CD4-positive, alpha-beta T cell (primary cell): ENCODE data around the gene UQCC2. TPM values are rescaled to one million over a fixed set of nuclear protein-coding genes. Genes with fewer than 3 reads are reported as not detected.

Source experiments
- ATAC-seq: fragments of 200-7000 bp; cut with Tn5 transposase; one replicate; pipeline ENCODE4 v1.10.0; 2022; ENCODE audit warnings: mild to moderate bottlenecking; ENCODE audit not compliant: poor library complexity
- CTCF ChIA-PET: fragments of 350-600 bp; sonication (Branson Sonifier 250); formaldehyde crosslinking; loops from one replicate; lab custom pipeline; 2021; ENCODE audit warnings: antibody characterized with exemption, inconsistent platforms; lab: Charles Lee
- POLR2A ChIA-PET: fragments of 350-600 bp; sonication (Branson Sonifier 250); formaldehyde crosslinking; loops from one replicate; lab custom pipeline; 2021; ENCODE audit warnings: antibody characterized with exemption, inconsistent platforms; lab: Charles Lee
- DNase-seq, 14 experiments: peaks; one replicate each; pipeline ENCODE4 v3.0.0-alpha.2; 2013 to 2020; ENCODE audit warnings: mixed read lengths in 2 of 14
- H3K27ac ChIP-seq, 2 donors: one replicate each; pipeline versions ENCODE4 v1.5.1 to v1.7.0; 2013; ENCODE audit warnings: low read length in 2 of 2, low read depth in 1 of 2, mild to moderate bottlenecking in 1 of 2
- H3K27me3 ChIP-seq, 2 experiments: 1 replicate in 1 of 2; 2 replicates in 1 of 2; pipeline versions ENCODE4 v1.6.1 to v1.7.0; 2013; ENCODE audit warnings: low read length in 2 of 2, control low read depth in 1 of 2, mild to moderate bottlenecking in 1 of 2, moderate library complexity in 1 of 2; ENCODE audit not compliant: insufficient read depth in 2 of 2, control insufficient read depth in 1 of 2
- H3K36me3 ChIP-seq: one replicate; pipeline ENCODE4 v1.6.1; 2013; ENCODE audit warnings: low read length, control low read depth; ENCODE audit not compliant: insufficient read depth
- H3K4me1 ChIP-seq: one replicate; pipeline ENCODE4 v1.6.1; 2013; ENCODE audit warnings: low read length, control low read depth; ENCODE audit not compliant: insufficient read depth
- H3K4me3 ChIP-seq: one replicate; pipeline ENCODE4 v1.5.1; 2013; ENCODE audit warnings: mild to moderate bottlenecking, low read length, moderate library complexity
- H3K9me3 ChIP-seq, 2 experiments: 1 replicate in 1 of 2; 2 replicates in 1 of 2; pipeline versions ENCODE4 v1.6.1 to v1.7.0; 2013; ENCODE audit warnings: low read length in 2 of 2, mild to moderate bottlenecking in 2 of 2, control low read depth in 1 of 2, moderate library complexity in 1 of 2; ENCODE audit not compliant: control insufficient read depth in 1 of 2, insufficient read depth in 1 of 2
- H3K27ac Mint-ChIP-seq: one replicate; pipeline ENCODE4 v1.8.0; 2020; ENCODE audit warnings: mixed read lengths
- H3K27me3 Mint-ChIP-seq: one replicate; pipeline ENCODE4 v1.8.0; 2021; ENCODE audit warnings: mixed read lengths
- H3K36me3 Mint-ChIP-seq: one replicate; pipeline ENCODE4 v1.8.0; 2021; ENCODE audit warnings: low read depth, mixed read lengths
- H3K4me1 Mint-ChIP-seq: one replicate; pipeline ENCODE4 v1.8.0; 2021; ENCODE audit warnings: low read depth, mixed read lengths
- H3K4me3 Mint-ChIP-seq: one replicate; pipeline ENCODE4 v1.8.0; 2020; ENCODE audit warnings: mild to moderate bottlenecking, mixed read lengths
- H3K9me3 Mint-ChIP-seq: one replicate; pipeline ENCODE4 v1.8.0; 2020; ENCODE audit warnings: mixed read lengths
- intact Hi-C, 2 experiments: fragments of 100-400 bp; cut with DNase I in 1 of 2; cut with micrococcal nuclease in 1 of 2; formaldehyde crosslinking; loops; one replicate each; pipeline versions ENCODE4 v1.15.1 to v1.9.0; 2023 to 2025; cut with DNase I, micrococcal nuclease
- total RNA-seq, 174 experiments: library from RNA in 2 of 174; stranded (reverse) in 2 of 174; gene quantifications; one replicate each; pipeline ENCODE4 v1.2.3 and lab custom pipeline; 2021 to 2026
- TF ChIP-seq, protein P1 (sequence below): fragments of 200-600 bp; IDR thresholded peaks from one replicate; pipeline ENCODE4 v1.8.0; 2022; ENCODE audit warnings: antibody characterized with exemption, mild to moderate bottlenecking

Gene UQCC2
- total RNA-seq, 2 experiments from 2014 or later = 8.7 to 9.3 TPM

GRCh38 chr6:33710296-33711121 lies 991 bp downstream of the UQCC2 start:
- H3K9me3 ChIP-seq = no peaks in the 10 kb centered on the region
- H3K4me3 Mint-ChIP-seq = peak overlapping the region; percentile 100
- no peaks in the 10 kb centered on the region for H3K27me3 ChIP-seq
- peaks cover 27% of the 10 kb centered on the region for H3K4me1 ChIP-seq
- no peaks in the 10 kb centered on the region for H3K36me3 ChIP-seq
- TF ChIP-seq, protein P1, sequence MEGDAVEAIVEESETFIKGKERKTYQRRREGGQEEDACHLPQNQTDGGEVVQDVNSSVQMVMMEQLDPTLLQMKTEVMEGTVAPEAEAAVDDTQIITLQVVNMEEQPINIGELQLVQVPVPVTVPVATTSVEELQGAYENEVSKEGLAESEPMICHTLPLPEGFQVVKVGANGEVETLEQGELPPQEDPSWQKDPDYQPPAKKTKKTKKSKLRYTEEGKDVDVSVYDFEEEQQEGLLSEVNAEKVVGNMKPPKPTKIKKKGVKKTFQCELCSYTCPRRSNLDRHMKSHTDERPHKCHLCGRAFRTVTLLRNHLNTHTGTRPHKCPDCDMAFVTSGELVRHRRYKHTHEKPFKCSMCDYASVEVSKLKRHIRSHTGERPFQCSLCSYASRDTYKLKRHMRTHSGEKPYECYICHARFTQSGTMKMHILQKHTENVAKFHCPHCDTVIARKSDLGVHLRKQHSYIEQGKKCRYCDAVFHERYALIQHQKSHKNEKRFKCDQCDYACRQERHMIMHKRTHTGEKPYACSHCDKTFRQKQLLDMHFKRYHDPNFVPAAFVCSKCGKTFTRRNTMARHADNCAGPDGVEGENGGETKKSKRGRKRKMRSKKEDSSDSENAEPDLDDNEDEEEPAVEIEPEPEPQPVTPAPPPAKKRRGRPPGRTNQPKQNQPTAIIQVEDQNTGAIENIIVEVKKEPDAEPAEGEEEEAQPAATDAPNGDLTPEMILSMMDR = no peak
- CTCF ChIA-PET = interaction anchor here (1.4 to 2.1 kb wide), 9 partner anchors 9 to 438 kb away, joined by 3 to 38 read pairs (median 7); partner anchors contain the start of genes BAK1, CUTA and RPS18
- peaks cover 29% of the 10 kb centered on the region for H3K36me3 Mint-ChIP-seq
- POLR2A ChIA-PET = interaction anchor here (0.8 to 2.0 kb wide), 15 partner anchors 10 to 946 kb away, joined by 3 to 22 read pairs (median 5); partner anchors contain the start of genes BAK1 and ITPR3
- ATAC-seq = no peak
- H3K9me3 Mint-ChIP-seq = no peaks in the 10 kb centered on the region
- H3K27me3 Mint-ChIP-seq = no peaks in the 10 kb centered on the region
- intact Hi-C loops = loop anchor here (1.0 to 5.0 kb wide), 7 partner anchors 14 to 317 kb away; partner anchors contain the start of genes LEMD2 (in 1 of the 2) and ZBTB9 (in 1 of the 2)
- H3K27ac ChIP-seq = no peak overlapping the region
- no peak for DNase-seq
- peak overlapping the region; percentile 97 for H3K27ac Mint-ChIP-seq
- H3K4me1 Mint-ChIP-seq = peaks cover 34% of the 10 kb centered on the region
- H3K4me3 ChIP-seq = peak overlapping the region; percentile 72

GRCh38 chr6:33709605-33710295 lies 1.8 kb downstream of the UQCC2 start:
- POLR2A ChIA-PET = no interaction called here
- no peaks in the 10 kb centered on the region for H3K36me3 ChIP-seq
- TF ChIP-seq, protein P1 = no peak
- H3K4me1 ChIP-seq = peaks cover 27% of the 10 kb centered on the region
- intact Hi-C loops = loop anchor here (2.0 to 5.0 kb wide), 2 partner anchors 257 to 317 kb away; partner anchors contain the start of gene ZBTB9 (in 1 of the 2)
- Mint-ChIP-seq H3K27me3 (no peaks in the 10 kb centered on the region), H3K27ac (no peak overlapping the region), H3K36me3 (peaks cover 29% of the 10 kb centered on the region), H3K9me3 (no peaks in the 10 kb centered on the region), H3K4me3 (peak overlapping the region; percentile 100), H3K4me1 (peaks cover 34% of the 10 kb centered on the region)
- CTCF ChIA-PET = interaction anchor here (1.2 kb wide), 1 partner anchor 9 kb away, joined by 7 read pairs; no protein-coding TSS in a partner anchor
- H3K27me3 ChIP-seq = no peaks in the 10 kb centered on the region
- H3K9me3 ChIP-seq = no peaks in the 10 kb centered on the region
- no peak overlapping the region for H3K27ac ChIP-seq
- H3K4me3 ChIP-seq = no peak overlapping the region
- DNase-seq (no peak), ATAC-seq (no peak)

GRCh38 chr6:33708516-33709204 lies 2.8 kb downstream of the UQCC2 start:
- Mint-ChIP-seq H3K4me1 (peaks cover 35% of the 10 kb centered on the region), H3K27ac (no peak overlapping the region), H3K9me3 (no peaks in the 10 kb centered on the region), H3K4me3 (no peak overlapping the region), H3K27me3 (no peaks in the 10 kb centered on the region), H3K36me3 (peaks cover 31% of the 10 kb centered on the region)
- Histone ChIP-seq H3K27ac (no peak overlapping the region), H3K27me3 (no peaks in the 10 kb centered on the region), H3K4me1 (peaks cover 27% of the 10 kb centered on the region), H3K9me3 (no peaks in the 10 kb centered on the region), H3K36me3 (no peaks in the 10 kb centered on the region), H3K4me3 (no peak overlapping the region)
- DNase-seq = no peak
- TF ChIP-seq, protein P1 = no peak
- ChIA-PET CTCF (interaction anchor here (1.2 kb wide), 1 partner anchor 8 kb away, joined by 7 read pairs; no protein-coding TSS in a partner anchor), POLR2A (no interaction called here)
- intact Hi-C loops = no loop called here
- no peak for ATAC-seq
